Muscle of leg (tissue), 11 donors: ENCODE data around the gene FNDC10. TPM values are rescaled to one million over a fixed set of nuclear protein-coding genes. Genes with fewer than 3 reads are reported as not detected.

Source experiments
- DNase-seq: peaks from one replicate; pipeline ENCODE4 v3.0.0; 2013
- H3K27ac ChIP-seq: one replicate; pipeline ENCODE4 v1.5.1; 2013; ENCODE audit warnings: mild to moderate bottlenecking, low read length, control low read depth
- H3K27me3 ChIP-seq: one replicate; pipeline ENCODE4 v1.6.1; 2013; ENCODE audit warnings: low read length; ENCODE audit not compliant: control insufficient read depth, insufficient read depth
- H3K36me3 ChIP-seq: one replicate; pipeline ENCODE4 v1.6.1; 2013; ENCODE audit warnings: low read length; ENCODE audit not compliant: control insufficient read depth, insufficient read depth
- H3K4me1 ChIP-seq: one replicate; pipeline ENCODE4 v1.6.1; 2013; ENCODE audit warnings: low read length; ENCODE audit not compliant: control insufficient read depth, insufficient read depth
- H3K4me3 ChIP-seq: one replicate; pipeline ENCODE4 v1.5.1; 2013; ENCODE audit warnings: low read length, control low read depth
- H3K9me3 ChIP-seq: replicated peaks from 2 replicates; pipeline ENCODE4 v1.6.1; 2013; ENCODE audit warnings: low read depth, low read length; ENCODE audit not compliant: control insufficient read depth
- WGBS: methylation state at CpG from one replicate; pipeline ENCODE4 v1.1.5; 2013; ENCODE audit warnings: missing lambda C conversion rate; ENCODE audit not compliant: insufficient coverage; 5-methylcytosine and 5-hydroxymethylcytosine counted together
- polyA plus RNA-seq, 8 donors: library from polyadenylated mRNA; unstranded; fragments of 120-200 nt; gene quantifications; one replicate each; pipeline versions ENCODE4 v1.2.1 to v1.2.3, GENCODE V29; 2013; ENCODE audit warnings: inconsistent platforms in 1 of 8, low replicate concordance in 1 of 8; ENCODE audit not compliant: insufficient read length in 8 of 8, insufficient read depth in 1 of 8
- total RNA-seq: library from RNA; stranded (reverse); fragments of 120-200 nt; gene quantifications from one replicate; pipeline ENCODE4 v1.2.4, GENCODE V29; 2013

The FNDC10 gene
- total and polyA plus RNA-seq, 9 donors = 0.62 to 3.3 (median 2.6) TPM

DNA sequence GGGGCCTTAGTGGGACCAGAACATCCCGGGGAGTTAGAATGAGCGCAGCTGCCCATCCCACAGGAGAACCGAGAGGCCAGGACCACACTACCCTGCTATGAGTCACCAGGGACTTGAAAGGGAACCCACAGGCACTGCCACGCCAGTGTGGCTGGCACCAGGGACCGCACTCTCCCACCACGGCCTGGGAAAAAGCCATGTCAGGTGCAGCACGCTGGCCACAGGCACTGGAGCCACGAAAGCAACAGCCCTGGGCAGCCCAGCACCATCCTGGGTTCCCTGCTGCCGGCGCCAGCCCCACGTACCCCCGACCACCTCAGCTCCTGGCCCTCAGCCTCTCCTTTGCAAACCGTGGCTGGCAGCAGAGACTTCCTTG lies 45.4 kb downstream of the FNDC10 start:
- Histone ChIP-seq H3K4me1 (peaks cover 13% of the 10 kb centered on the region), H3K36me3 (peaks cover 7% of the 10 kb centered on the region), H3K4me3 (no peak overlapping the region), H3K9me3 (no peaks in the 10 kb centered on the region), H3K27ac (no peak overlapping the region), H3K27me3 (no peaks in the 10 kb centered on the region)
- WGBS = 77% methylated on average over 13 of the region's 13 CpGs
- no peak for DNase-seq

DNA sequence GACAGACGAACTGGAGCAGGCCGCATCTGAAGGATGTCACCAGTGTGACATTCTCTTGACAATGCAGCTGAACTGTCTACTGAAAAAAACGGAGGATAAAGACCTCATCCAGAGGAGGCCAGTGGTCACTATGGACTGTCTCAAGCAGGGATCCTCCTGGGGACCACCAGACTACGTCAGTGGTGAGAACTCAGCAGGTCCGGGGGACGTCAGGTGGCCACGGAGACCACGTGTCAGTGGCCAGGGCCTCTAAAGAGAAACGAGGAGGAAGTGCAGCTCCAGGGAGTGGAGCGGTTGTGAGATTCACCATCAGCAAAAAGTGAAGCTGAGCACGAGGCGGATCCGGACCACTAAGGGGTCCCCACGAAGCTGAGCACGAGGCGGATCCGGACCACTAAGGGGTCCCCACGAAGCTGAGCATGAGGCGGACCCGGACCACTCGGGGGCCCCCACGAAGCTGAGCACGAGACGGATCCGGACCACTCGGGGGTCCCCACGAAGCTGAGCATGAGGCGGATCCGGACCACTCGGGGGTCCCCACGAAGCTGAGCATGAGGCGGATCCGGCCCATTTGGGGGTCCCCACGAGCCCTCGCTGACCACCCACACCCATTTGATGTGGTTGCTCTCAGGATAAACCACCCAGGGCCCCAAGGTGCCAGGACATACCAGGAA lies 46.0 kb downstream of the FNDC10 start:
- Histone ChIP-seq H3K27me3 (no peaks in the 10 kb centered on the region), H3K27ac (no peak overlapping the region), H3K4me3 (no peak overlapping the region), H3K36me3 (peaks cover 7% of the 10 kb centered on the region), H3K9me3 (no peaks in the 10 kb centered on the region), H3K4me1 (peaks cover 13% of the 10 kb centered on the region)
- 87% methylated on average over 35 of the region's 35 CpGs for WGBS
- no peak for DNase-seq

- DNase-seq = no peak
- 75% methylated on average over 8 of the region's 10 CpGs for WGBS
- Histone ChIP-seq H3K36me3 (peaks cover 7% of the 10 kb centered on the region), H3K4me3 (no peak overlapping the region), H3K27ac (no peak overlapping the region), H3K9me3 (no peaks in the 10 kb centered on the region), H3K4me1 (peaks cover 13% of the 10 kb centered on the region), H3K27me3 (no peaks in the 10 kb centered on the region)
These were observed 47.7 kb downstream of the FNDC10 start for GRCh38 chr1:1552263-1552639.

- H3K27ac ChIP-seq = no peak overlapping the region
- no peaks in the 10 kb centered on the region for H3K27me3 ChIP-seq
- no peak for DNase-seq
- peaks cover 13% of the 10 kb centered on the region for H3K4me1 ChIP-seq
- no peaks in the 10 kb centered on the region for H3K9me3 ChIP-seq
- H3K4me3 ChIP-seq = no peak overlapping the region
- peaks cover 3% of the 10 kb centered on the region for H3K36me3 ChIP-seq
- WGBS = 89% methylated on average over 21 of the region's 33 CpGs
These were observed 48.2 kb downstream of the FNDC10 start for GRCh38 chr1:1551524-1552262.

- peaks cover 13% of the 10 kb centered on the region for H3K4me1 ChIP-seq
- peak overlapping the region; percentile 62 for H3K27ac ChIP-seq
- no peaks in the 10 kb centered on the region for H3K27me3 ChIP-seq
- 60% methylated on average over 5 of the region's 15 CpGs for WGBS
- no peaks in the 10 kb centered on the region for H3K9me3 ChIP-seq
- H3K36me3 ChIP-seq = peaks cover 3% of the 10 kb centered on the region
- peak; percentile 67 for DNase-seq
- no peak overlapping the region for H3K4me3 ChIP-seq
These were observed 49.1 kb downstream of the FNDC10 start for GRCh38 chr1:1550591-1551432.

- H3K9me3 ChIP-seq = no peaks in the 10 kb centered on the region
- H3K4me3 ChIP-seq = no peak overlapping the region
- H3K4me1 ChIP-seq = peaks cover 13% of the 10 kb centered on the region
- peak overlapping the region; percentile 62 for H3K27ac ChIP-seq
- no peak for DNase-seq
- 50% methylated on average over 4 of the region's 7 CpGs for WGBS
- no peaks in the 10 kb centered on the region for H3K27me3 ChIP-seq
- peaks cover 3% of the 10 kb centered on the region for H3K36me3 ChIP-seq
These were observed 49.8 kb downstream of the FNDC10 start for GRCh38 chr1:1550087-1550486.

DNA sequence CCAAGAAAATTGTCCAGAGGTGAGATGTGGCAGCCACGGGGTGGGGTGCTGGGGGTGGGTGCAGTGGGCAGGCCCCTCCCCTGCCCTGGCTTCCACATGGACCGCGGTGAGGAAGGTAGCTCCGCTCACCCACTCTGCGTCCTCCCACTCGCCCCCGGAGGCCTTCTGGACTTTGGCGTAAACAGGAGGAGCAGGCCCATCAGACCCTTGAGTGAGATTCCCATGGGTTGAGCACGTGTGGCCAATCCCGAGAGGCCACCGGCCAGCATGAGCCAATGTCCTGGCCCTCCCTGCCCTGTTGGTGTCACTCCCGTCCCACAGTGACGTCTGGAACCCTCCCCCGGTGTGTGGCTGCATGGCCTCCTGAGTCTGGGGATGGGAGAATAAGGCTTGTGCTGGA lies 51.3 kb downstream of the FNDC10 start:
- 76% methylated on average over 8 of the region's 14 CpGs for WGBS
- no peak overlapping the region for H3K27ac ChIP-seq

More for the DNA sequence above, 51.3 kb downstream of the FNDC10 start:
- DNase-seq = no peak
- peaks cover 13% of the 10 kb centered on the region for H3K4me1 ChIP-seq
- H3K27me3 ChIP-seq = no peaks in the 10 kb centered on the region
- H3K36me3 ChIP-seq = peaks cover 3% of the 10 kb centered on the region
- H3K9me3 ChIP-seq = no peaks in the 10 kb centered on the region
- no peak overlapping the region for H3K4me3 ChIP-seq

Other genes with a start within 250 kb of the FNDC10 start
- gene MXRA8, start 241.6 kb downstream of the FNDC10 start, total RNA-seq = 87.9 TPM
- gene MXRA8, start 241.6 kb downstream of the FNDC10 start, polyA plus RNA-seq = 100 to 1,000 TPM in 1 of 8 donors, 10 to 100 TPM in 7; 56.2 to 113 (median 83.5) TPM
- gene AURKAIP1, start 224.9 kb downstream of the FNDC10 start, total RNA-seq = 74.8 TPM
- 10 to 100 TPM; 66.7 to 93.6 (median 74.7) TPM for gene AURKAIP1, start 224.9 kb downstream of the FNDC10 start, polyA plus RNA-seq
- 124 TPM for gene CCNL2, start 200.8 kb downstream of the FNDC10 start, total RNA-seq
- 100 to 1,000 TPM; 101 to 205 (median 156) TPM for gene CCNL2, start 200.8 kb downstream of the FNDC10 start, polyA plus RNA-seq
- gene MRPL20, start 192.8 kb downstream of the FNDC10 start, total RNA-seq = 99.3 TPM
- gene MRPL20, start 192.8 kb downstream of the FNDC10 start, polyA plus RNA-seq = 100 to 1,000 TPM in 5 of 8 donors, 10 to 100 TPM in 3; 97.9 to 121 (median 105) TPM
- gene ANKRD65, start 178.9 kb downstream of the FNDC10 start, total RNA-seq = 13.9 TPM
- gene ANKRD65, start 178.9 kb downstream of the FNDC10 start, polyA plus RNA-seq = 10 to 100 TPM; 10.6 to 24.1 (median 16.8) TPM
- gene VWA1, start 164.4 kb downstream of the FNDC10 start, total RNA-seq = 32.9 TPM
- 10 to 100 TPM; 58.5 to 99.5 (median 68.3) TPM for gene VWA1, start 164.4 kb downstream of the FNDC10 start, polyA plus RNA-seq
- gene ATAD3C, start 150.4 kb downstream of the FNDC10 start, total RNA-seq = 0.22 TPM
- gene ATAD3C, start 150.4 kb downstream of the FNDC10 start, polyA plus RNA-seq = 1 to 10 TPM in 3 of 8 donors, under 1 TPM in 5; 0.28 to 1.2 (median 0.49) TPM
- gene ATAD3B, start 128.4 kb downstream of the FNDC10 start, total RNA-seq = 13.7 TPM
- gene ATAD3B, start 128.4 kb downstream of the FNDC10 start, polyA plus RNA-seq = 10 to 100 TPM in 7 of 8 donors, 1 to 10 TPM in 1; 9.6 to 16.5 (median 14.5) TPM
- gene ATAD3A, start 88.0 kb downstream of the FNDC10 start, total RNA-seq = 13.5 TPM
- 10 to 100 TPM; 15.8 to 22.0 (median 20.6) TPM for gene ATAD3A, start 88.0 kb downstream of the FNDC10 start, polyA plus RNA-seq
- gene TMEM240, start 59.5 kb downstream of the FNDC10 start, total RNA-seq = 3.5 TPM
- 1 to 10 TPM; 3.6 to 9.2 (median 4.9) TPM for gene TMEM240, start 59.5 kb downstream of the FNDC10 start, polyA plus RNA-seq
- 38.0 TPM for gene SSU72, start 25.3 kb downstream of the FNDC10 start, total RNA-seq
- gene SSU72, start 25.3 kb downstream of the FNDC10 start, polyA plus RNA-seq = 100 to 1,000 TPM in 1 of 8 donors, 10 to 100 TPM in 7; 77.5 to 106 (median 92.4) TPM
- gene MIB2, start 15.4 kb upstream of the FNDC10 start, total RNA-seq = 54.8 TPM
- 100 to 1,000 TPM in 1 of 8 donors, 10 to 100 TPM in 7; 43.2 to 111 (median 76.9) TPM for gene MIB2, start 15.4 kb upstream of the FNDC10 start, polyA plus RNA-seq
- gene MMP23B, start 32.0 kb upstream of the FNDC10 start, total RNA-seq = 50.7 TPM
- 10 to 100 TPM; 27.6 to 55.6 (median 36.3) TPM for gene MMP23B, start 32.0 kb upstream of the FNDC10 start, polyA plus RNA-seq
- 9.4 TPM for gene CDK11B, start 58.9 kb upstream of the FNDC10 start, total RNA-seq
- 10 to 100 TPM; 32.0 to 37.8 (median 35.1) TPM for gene CDK11B, start 58.9 kb upstream of the FNDC10 start, polyA plus RNA-seq
- 27.4 TPM for gene SLC35E2B, start 92.7 kb upstream of the FNDC10 start, total RNA-seq
- gene SLC35E2B, start 92.7 kb upstream of the FNDC10 start, polyA plus RNA-seq = 10 to 100 TPM; 30.9 to 56.9 (median 48.4) TPM
- gene CDK11A, start 124.2 kb upstream of the FNDC10 start, total RNA-seq = 11.5 TPM
- gene CDK11A, start 124.2 kb upstream of the FNDC10 start, polyA plus RNA-seq = 10 to 100 TPM; 19.5 to 31.2 (median 25.8) TPM
- 18.2 TPM for gene NADK, start 178.3 kb upstream of the FNDC10 start, total RNA-seq
- gene NADK, start 178.3 kb upstream of the FNDC10 start, polyA plus RNA-seq = 10 to 100 TPM; 28.1 to 40.1 (median 32.8) TPM